AG09309 (cell line): ENCODE measurements around the gene ANKFY1.
A peak's percentile ranks its signal among the peaks of the same experiment; 100 is the strongest.

ENCODE experiments used
- DNase-seq: peaks from one replicate; pipeline ENCODE4 v3.0.0-alpha.2; 2010; ENCODE audit warnings: low read depth
- H3K4me3 ChIP-seq: 2 replicates; pipeline ENCODE4 v1.5.1; 2011; ENCODE audit warnings: mild to moderate bottlenecking, low read depth, low read length, moderate library complexity; ENCODE audit not compliant: control insufficient read depth
- CTCF ChIP-seq: IDR thresholded peaks from 2 replicates; pipeline ENCODE4 v1.5.1; 2011; ENCODE audit warnings: mild to moderate bottlenecking, low read depth, low read length, inconsistent platforms; ENCODE audit not compliant: insufficient read depth, control insufficient read depth; ENCODE audit errors: missing control alignments

Gene ANKFY1

GRCh38 chr17:4272213-4272971 is 8.6 kb upstream of the ANKFY1 start:
- TF ChIP-seq CTCF = no peak
- no peak overlapping the region for H3K4me3 ChIP-seq
- no peak for DNase-seq

GRCh38 chr17:4270736-4271135 is 7.0 kb upstream of the ANKFY1 start:
- no peak for TF ChIP-seq CTCF
- H3K4me3 ChIP-seq = no peak overlapping the region
- no peak for DNase-seq

DNA sequence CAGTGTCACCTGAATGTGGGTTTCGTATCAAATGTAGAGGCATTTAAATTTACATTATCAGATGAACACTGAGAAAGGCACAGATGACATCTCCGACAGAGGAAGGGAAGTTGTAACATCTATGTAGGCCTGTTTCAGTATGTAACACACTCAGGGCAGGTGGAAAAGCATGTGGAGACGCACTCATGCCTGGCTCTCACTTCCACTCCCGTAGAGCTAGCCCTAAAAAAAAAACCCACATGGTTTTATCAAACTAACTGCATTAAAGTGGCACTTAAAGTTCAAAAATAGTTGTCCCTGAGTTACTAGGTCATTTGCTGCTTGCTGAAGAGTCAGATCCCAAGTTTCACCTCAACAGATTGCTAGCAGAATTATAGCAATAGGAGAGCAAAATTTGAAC is 6.1 kb upstream of the ANKFY1 start:
- no peak overlapping the region for H3K4me3 ChIP-seq
- no peak for TF ChIP-seq CTCF

GRCh38 chr17:4267402-4267801 is 3.6 kb upstream of the ANKFY1 start:
- H3K4me3 ChIP-seq = no peak overlapping the region
- DNase-seq = no peak
- TF ChIP-seq CTCF = no peak

More for the DNA sequence above, 6.1 kb upstream of the ANKFY1 start:
- DNase-seq = no peak

GRCh38 chr17:4266550-4266949 is 2.8 kb upstream of the ANKFY1 start:
- DNase-seq = no peak
- no peak overlapping the region for H3K4me3 ChIP-seq
- no peak for TF ChIP-seq CTCF

GRCh38 chr17:4262703-4263102 is 1.1 kb downstream of the ANKFY1 start:
- no peak for DNase-seq
- TF ChIP-seq CTCF = no peak
- H3K4me3 ChIP-seq = peak overlapping the region; percentile 87

- no peak for TF ChIP-seq CTCF
- H3K4me3 ChIP-seq = no peak overlapping the region
These were observed 2.3 kb downstream of the ANKFY1 start for GRCh38 chr17:4261452-4261851.

More at GRCh38 chr17:4261452-4261851, 2.3 kb downstream of the ANKFY1 start:
- DNase-seq = no peak
